T-cell (primary cell): ENCODE results near the gene NME2. TPM values are rescaled to one million over a fixed set of nuclear protein-coding genes. Genes with fewer than 3 reads are reported as not detected.

Experiments
- ATAC-seq, 4 experiments: fragments of 200-7000 bp in 3 of 4; fragments of 150-1000 bp in 1 of 4; cut with Tn5 transposase; replicated peaks in 1 of 4; 1 replicate in 3 of 4; 2 replicates in 1 of 4; pipeline ENCODE4 v1.10.0; 2021; ENCODE audit warnings: moderate library complexity in 3 of 4, mild to moderate bottlenecking in 2 of 4, moderate number of reproducible peaks in 1 of 4
- CTCF ChIA-PET, 2 donors: fragments of 300-600 bp; sonication (Branson Sonifier 250); formaldehyde crosslinking; loops; one replicate each; lab custom pipeline; 2022; ENCODE audit warnings: antibody characterized with exemption in 2 of 2; lab: Charles Lee
- POLR2A ChIA-PET, 2 donors: fragments of 300-600 bp; sonication (Branson Sonifier 250); formaldehyde crosslinking; loops; one replicate each; lab custom pipeline; 2022; ENCODE audit warnings: antibody characterized with exemption in 2 of 2; lab: Charles Lee
- DNase-seq, 35 experiments: peaks; one replicate each; pipeline versions ENCODE4 v3.0.0 to v3.0.0-alpha.2; 2013 to 2023
- H3K27ac ChIP-seq: one replicate; pipeline ENCODE4 v1.5.1; 2013; ENCODE audit warnings: low read length
- H3K27me3 ChIP-seq, 2 experiments: replicated peaks in 1 of 2; 1 replicate in 1 of 2; 2 replicates in 1 of 2; pipeline versions ENCODE4 v1.6.1 to v1.7.0; 2013; ENCODE audit warnings: low read length in 1 of 2, mixed read lengths in 1 of 2; ENCODE audit not compliant: control insufficient read depth in 2 of 2, insufficient read depth in 2 of 2; ENCODE audit errors: extremely low read depth in 1 of 2
- H3K36me3 ChIP-seq, 2 donors: 1 replicate in 1 of 2; 2 replicates in 1 of 2; pipeline versions ENCODE4 v1.6.1 to v1.7.0; 2013; ENCODE audit warnings: low read length in 1 of 2; ENCODE audit not compliant: control insufficient read depth in 2 of 2, insufficient read depth in 1 of 2; ENCODE audit errors: extremely low read depth in 1 of 2
- H3K4me1 ChIP-seq, 2 experiments: 1 replicate in 1 of 2; 2 replicates in 1 of 2; pipeline versions ENCODE4 v1.6.1 to v1.7.0; 2013; ENCODE audit warnings: low read length in 2 of 2, mixed read lengths in 1 of 2; ENCODE audit not compliant: insufficient read depth in 2 of 2, control insufficient read depth in 1 of 2; ENCODE audit errors: extremely low read depth in 1 of 2
- H3K4me3 ChIP-seq, 2 donors: 1 replicate in 1 of 2; 2 replicates in 1 of 2; pipeline versions ENCODE4 v1.5.1 to v1.7.0; 2013; ENCODE audit warnings: mild to moderate bottlenecking in 2 of 2, low read length in 1 of 2, moderate library complexity in 1 of 2; ENCODE audit not compliant: control insufficient read depth in 1 of 2; ENCODE audit errors: extremely low read depth in 1 of 2
- H3K9me3 ChIP-seq: 2 replicates; pipeline ENCODE4 v1.7.0; 2013
- H3K27ac Mint-ChIP-seq, 2 donors: one replicate each; pipeline ENCODE4 v1.8.0; 2020 to 2021; ENCODE audit warnings: mild to moderate bottlenecking in 2 of 2, mixed read lengths in 2 of 2
- H3K27me3 Mint-ChIP-seq, 2 donors: one replicate each; pipeline ENCODE4 v1.8.0; 2021 to 2022; ENCODE audit warnings: mixed read lengths in 2 of 2
- H3K36me3 Mint-ChIP-seq: one replicate; pipeline ENCODE4 v1.8.0; 2021; ENCODE audit warnings: mixed read lengths
- H3K4me1 Mint-ChIP-seq, 3 donors: one replicate each; pipeline ENCODE4 v1.8.0; 2020 to 2022; ENCODE audit warnings: mixed read lengths in 3 of 3, mild to moderate bottlenecking in 1 of 3
- H3K4me3 Mint-ChIP-seq, 3 donors: one replicate each; pipeline ENCODE4 v1.8.0; 2020 to 2022; ENCODE audit warnings: mild to moderate bottlenecking in 3 of 3, mixed read lengths in 3 of 3, moderate library complexity in 3 of 3
- H3K9me3 Mint-ChIP-seq, 3 donors: one replicate each; pipeline ENCODE4 v1.8.0; 2020 to 2022; ENCODE audit warnings: mixed read lengths in 3 of 3
- WGBS: methylation state at CpG from one replicate; pipeline ENCODE4 v1.1.5; 2013; ENCODE audit warnings: missing lambda C conversion rate; ENCODE audit not compliant: insufficient coverage; 5-methylcytosine and 5-hydroxymethylcytosine counted together
- total RNA-seq, 35 experiments: library from RNA in 6 of 35; stranded (reverse) in 6 of 35; fragments of 120-200 nt in 1 of 35; gene quantifications; one replicate each; pipeline versions ENCODE4 v1.2.1 to v1.2.4 and lab custom pipeline; 2013 to 2026

NME2 gene
- total RNA-seq, 5 donors from 2014 or later (not counting 1 experiment from before 2014, with no cell fraction given), result 162 to 290 (median 201) TPM

GRCh38 chr17:51188271-51188833, 22.1 kb downstream of the NME2 start:
- ChIA-PET CTCF (interaction anchor here in 1 of 2 donors (0.5 to 0.7 kb wide), 2 partner anchors 30 to 68 kb away, joined by 3 to 4 read pairs; no protein-coding TSS in a partner anchor), POLR2A (no interaction called here)
- Histone ChIP-seq H3K9me3 (no peaks in the 10 kb centered on the region), H3K4me1 (no peaks in the 10 kb centered on the region), H3K4me3 (no peak overlapping the region), H3K27ac (no peak overlapping the region), H3K27me3 (no peaks in the 10 kb centered on the region), H3K36me3 (peaks cover 0 to 52% of the 10 kb centered on the region in 2 donors)
- no peak overlapping the region for H3K4me3 Mint-ChIP-seq
- no peak for ATAC-seq
- DNase-seq, result no peak
- H3K27ac Mint-ChIP-seq, result no peak overlapping the region
- H3K36me3 Mint-ChIP-seq, result peaks cover 51% of the 10 kb centered on the region
- H3K4me1 Mint-ChIP-seq, result no peaks in the 10 kb centered on the region
- no peaks in the 10 kb centered on the region for H3K27me3 Mint-ChIP-seq
- WGBS, result 100% methylated on average over 1 of the region's 9 CpGs
- no peaks in the 10 kb centered on the region for H3K9me3 Mint-ChIP-seq

GRCh38 chr17:51189162-51189561, 23.0 kb downstream of the NME2 start:
- Histone ChIP-seq H3K9me3 (no peaks in the 10 kb centered on the region), H3K27me3 (no peaks in the 10 kb centered on the region), H3K36me3 (peaks cover 0 to 55% of the 10 kb centered on the region in 2 donors), H3K4me1 (no peaks in the 10 kb centered on the region), H3K4me3 (no peak overlapping the region), H3K27ac (no peak overlapping the region)
- POLR2A ChIA-PET, result no interaction called here
- Mint-ChIP-seq H3K36me3 (peaks cover 47% of the 10 kb centered on the region), H3K9me3 (no peaks in the 10 kb centered on the region), H3K4me3 (no peak overlapping the region), H3K4me1 (no peaks in the 10 kb centered on the region), H3K27me3 (no peaks in the 10 kb centered on the region), H3K27ac (peak overlapping the region in 1 of 2 donors; percentile 9)
- DNase-seq, result no peak
- ATAC-seq, result no peak
- CTCF ChIA-PET, result no interaction called here

- ChIA-PET CTCF (no interaction called here), POLR2A (no interaction called here)
- no peak overlapping the region for H3K27ac ChIP-seq
- Mint-ChIP-seq H3K27me3 (no peaks in the 10 kb centered on the region), H3K27ac (peak overlapping the region; percentile 9 to 24), H3K36me3 (peaks cover 43% of the 10 kb centered on the region), H3K4me3 (no peak overlapping the region), H3K9me3 (no peaks in the 10 kb centered on the region), H3K4me1 (no peaks in the 10 kb centered on the region)
- WGBS, result no CpG with 5 or more reads among the region's 1 CpG
- no peaks in the 10 kb centered on the region for H3K27me3 ChIP-seq
- no peak overlapping the region for H3K4me3 ChIP-seq
- no peaks in the 10 kb centered on the region for H3K4me1 ChIP-seq
- H3K36me3 ChIP-seq, result peaks cover 0 to 57% of the 10 kb centered on the region in 2 donors
- H3K9me3 ChIP-seq, result no peaks in the 10 kb centered on the region
- ATAC-seq (no peak), DNase-seq (no peak)
Measured at GRCh38 chr17:51189628-51190027, 23.4 kb downstream of the NME2 start.

GRCh38 chr17:51191895-51192294, 25.7 kb downstream of the NME2 start:
- H3K4me1 Mint-ChIP-seq, result no peaks in the 10 kb centered on the region
- DNase-seq, result no peak
- no peak overlapping the region for H3K27ac Mint-ChIP-seq
- no peaks in the 10 kb centered on the region for H3K9me3 Mint-ChIP-seq
- ATAC-seq, result no peak
- H3K4me1 ChIP-seq, result no peaks in the 10 kb centered on the region
- H3K9me3 ChIP-seq, result no peaks in the 10 kb centered on the region
- no peaks in the 10 kb centered on the region for H3K27me3 ChIP-seq
- POLR2A ChIA-PET, result no interaction called here
- peaks cover 0 to 53% of the 10 kb centered on the region in 2 donors for H3K36me3 ChIP-seq
- H3K4me3 Mint-ChIP-seq, result no peak overlapping the region
- H3K4me3 ChIP-seq, result no peak overlapping the region
- 80% methylated on average over 1 of the region's 2 CpGs for WGBS
- no peak overlapping the region for H3K27ac ChIP-seq
- CTCF ChIA-PET, result no interaction called here
- H3K27me3 Mint-ChIP-seq, result no peaks in the 10 kb centered on the region
- H3K36me3 Mint-ChIP-seq, result peaks cover 26% of the 10 kb centered on the region

- peaks cover 0 to 18% (median 9%) of the 10 kb centered on the region in 3 donors for H3K4me1 Mint-ChIP-seq
- Histone ChIP-seq H3K4me3 (no peak overlapping the region), H3K36me3 (peaks cover 0 to 75% of the 10 kb centered on the region in 2 donors), H3K27me3 (no peaks in the 10 kb centered on the region), H3K4me1 (peaks cover 4 to 11% of the 10 kb centered on the region in 2 experiments), H3K27ac (no peak overlapping the region), H3K9me3 (no peaks in the 10 kb centered on the region)
- ATAC-seq (no peak), DNase-seq (no peak)
- H3K27ac Mint-ChIP-seq, result peak overlapping the region in 1 of 2 donors; percentile 28
- H3K4me3 Mint-ChIP-seq, result no peak overlapping the region
- ChIA-PET POLR2A (interaction anchor here (0.7 kb wide), 2 partner anchors 76 to 83 kb away, joined by 3 read pairs; no protein-coding TSS in a partner anchor), CTCF (no interaction called here)
- 98% methylated on average over 4 of the region's 4 CpGs for WGBS
- H3K9me3 Mint-ChIP-seq, result no peaks in the 10 kb centered on the region
- no peaks in the 10 kb centered on the region for H3K27me3 Mint-ChIP-seq
- peaks cover 28% of the 10 kb centered on the region for H3K36me3 Mint-ChIP-seq
Measured at GRCh38 chr17:51197754-51198153, 31.5 kb downstream of the NME2 start.

- H3K36me3 Mint-ChIP-seq, result peaks cover 29% of the 10 kb centered on the region
- no peaks in the 10 kb centered on the region for H3K27me3 ChIP-seq
- peaks cover 0 to 18% (median 9%) of the 10 kb centered on the region in 3 donors for H3K4me1 Mint-ChIP-seq
- DNase-seq (peak in 3 of 35 experiments; percentile 3 to 35 (median 11)), ATAC-seq (peak; percentile 48 to 87 (median 76))
- H3K27me3 Mint-ChIP-seq, result no peaks in the 10 kb centered on the region
- H3K36me3 ChIP-seq, result peaks cover 9 to 69% of the 10 kb centered on the region in 2 donors
- ChIA-PET POLR2A (interaction anchor here in 1 of 2 donors (0.6 kb wide), 1 partner anchor 196 kb away, joined by 4 read pairs; no protein-coding TSS in a partner anchor), CTCF (interaction anchor here in 1 of 2 donors (0.7 kb wide), 1 partner anchor 30 kb away, joined by 3 read pairs; no protein-coding TSS in a partner anchor)
- no peaks in the 10 kb centered on the region for H3K9me3 ChIP-seq
- peak overlapping the region in 1 of 2 donors; percentile 86 for H3K27ac Mint-ChIP-seq
- no peaks in the 10 kb centered on the region for H3K9me3 Mint-ChIP-seq
- H3K4me3 Mint-ChIP-seq, result no peak overlapping the region
- no peak overlapping the region for H3K27ac ChIP-seq
- no peak overlapping the region for H3K4me3 ChIP-seq
- no CpG with 5 or more reads among the region's 6 CpGs for WGBS
- peaks cover 4 to 11% of the 10 kb centered on the region in 2 experiments for H3K4me1 ChIP-seq
Measured at GRCh38 chr17:51200295-51200694, 34.1 kb downstream of the NME2 start.
